Neutrophil (primary cell): ENCODE data around the gene NBEA.

Source experiments
- H3K27ac ChIP-seq: fragments of 200-600 bp; sonication (generic); 2 replicates; pipeline ENCODE4 v1.5.1; 2016; ENCODE audit warnings: mild to moderate bottlenecking, moderate library complexity
- H3K27me3 ChIP-seq: fragments of 200-600 bp; sonication (generic); 2 replicates; pipeline ENCODE4 v1.6.0; 2016; ENCODE audit warnings: mild to moderate bottlenecking
- H3K36me3 ChIP-seq: fragments of 200-600 bp; sonication (generic); 2 replicates; pipeline ENCODE4 v1.5.1; 2017
- H3K4me1 ChIP-seq, 2 experiments: fragments of 200-600 bp in 1 of 2; sonication (generic) in 1 of 2; 1 replicate in 1 of 2; 2 replicates in 1 of 2; pipeline versions ENCODE4 v1.5.1 to v1.6.1; 2013 to 2016; ENCODE audit warnings: low read depth in 1 of 2, low read length in 1 of 2, mild to moderate bottlenecking in 1 of 2, moderate library complexity in 1 of 2; ENCODE audit not compliant: control insufficient read depth in 1 of 2, insufficient read depth in 1 of 2
- H3K4me3 ChIP-seq, 2 experiments: fragments of 200-600 bp in 1 of 2; sonication (generic) in 1 of 2; 1 replicate in 1 of 2; 2 replicates in 1 of 2; pipeline ENCODE4 v1.5.1; 2013 to 2016; ENCODE audit warnings: low read depth in 1 of 2, low read length in 1 of 2, mild to moderate bottlenecking in 1 of 2, moderate library complexity in 1 of 2
- H3K9me3 ChIP-seq: fragments of 200-600 bp; sonication (generic); 2 replicates; pipeline ENCODE4 v1.5.1; 2016
- TF ChIP-seq, protein P1 (sequence below): fragments of 200-600 bp; sonication (generic); IDR thresholded peaks from 2 replicates; pipeline ENCODE4 v1.5.1; 2016; ENCODE audit warnings: antibody characterized with exemption

NBEA gene

DNA sequence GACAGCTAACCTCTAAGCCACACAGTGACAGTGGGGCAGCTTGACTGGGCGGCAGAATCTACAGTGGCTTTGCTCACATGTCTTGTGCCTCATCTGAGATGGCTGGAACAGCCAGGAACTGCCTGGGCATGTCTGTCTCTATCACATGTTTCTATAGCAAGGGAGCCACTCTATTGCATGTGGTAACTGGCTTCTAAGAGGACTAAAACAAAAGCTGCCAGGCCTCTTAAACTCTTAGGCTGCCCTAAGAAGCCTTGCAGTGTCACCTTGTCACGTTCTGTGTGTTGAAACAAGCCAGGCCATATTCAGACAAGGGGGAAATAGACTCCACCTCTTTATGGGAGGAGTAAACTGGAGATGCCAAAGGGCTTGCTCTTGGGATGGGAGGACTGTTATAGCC is 657.3 kb downstream of the NBEA start:
- no peak overlapping the region for H3K4me3 ChIP-seq
- no peak overlapping the region for H3K27ac ChIP-seq
- no peaks in the 10 kb centered on the region for H3K9me3 ChIP-seq
- H3K36me3 ChIP-seq: no peaks in the 10 kb centered on the region
- TF ChIP-seq, protein P1, sequence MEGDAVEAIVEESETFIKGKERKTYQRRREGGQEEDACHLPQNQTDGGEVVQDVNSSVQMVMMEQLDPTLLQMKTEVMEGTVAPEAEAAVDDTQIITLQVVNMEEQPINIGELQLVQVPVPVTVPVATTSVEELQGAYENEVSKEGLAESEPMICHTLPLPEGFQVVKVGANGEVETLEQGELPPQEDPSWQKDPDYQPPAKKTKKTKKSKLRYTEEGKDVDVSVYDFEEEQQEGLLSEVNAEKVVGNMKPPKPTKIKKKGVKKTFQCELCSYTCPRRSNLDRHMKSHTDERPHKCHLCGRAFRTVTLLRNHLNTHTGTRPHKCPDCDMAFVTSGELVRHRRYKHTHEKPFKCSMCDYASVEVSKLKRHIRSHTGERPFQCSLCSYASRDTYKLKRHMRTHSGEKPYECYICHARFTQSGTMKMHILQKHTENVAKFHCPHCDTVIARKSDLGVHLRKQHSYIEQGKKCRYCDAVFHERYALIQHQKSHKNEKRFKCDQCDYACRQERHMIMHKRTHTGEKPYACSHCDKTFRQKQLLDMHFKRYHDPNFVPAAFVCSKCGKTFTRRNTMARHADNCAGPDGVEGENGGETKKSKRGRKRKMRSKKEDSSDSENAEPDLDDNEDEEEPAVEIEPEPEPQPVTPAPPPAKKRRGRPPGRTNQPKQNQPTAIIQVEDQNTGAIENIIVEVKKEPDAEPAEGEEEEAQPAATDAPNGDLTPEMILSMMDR: no peak
- no peaks in the 10 kb centered on the region for H3K27me3 ChIP-seq
- H3K4me1 ChIP-seq: no peaks in the 10 kb centered on the region

DNA sequence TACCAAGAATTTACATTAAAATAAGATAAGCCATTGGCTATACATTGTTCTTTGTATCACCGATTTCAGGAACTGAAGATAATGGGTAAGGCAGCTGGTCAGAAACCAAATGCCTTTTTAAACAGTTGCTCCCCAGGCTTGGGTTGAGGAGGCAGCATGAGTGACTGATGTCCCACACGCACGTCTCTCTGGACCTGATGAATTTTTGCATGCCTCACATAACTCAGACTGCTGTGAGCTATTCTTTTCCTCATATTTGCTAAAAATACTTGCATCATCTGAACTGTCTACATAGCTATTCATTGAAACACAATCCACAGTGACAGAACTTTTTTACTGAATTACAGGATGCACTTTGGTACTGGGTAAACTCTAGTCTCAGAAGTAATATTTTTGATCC is 658.1 kb downstream of the NBEA start:
- no peak overlapping the region for H3K4me3 ChIP-seq
- no peaks in the 10 kb centered on the region for H3K4me1 ChIP-seq
- H3K27ac ChIP-seq: no peak overlapping the region
- no peaks in the 10 kb centered on the region for H3K36me3 ChIP-seq
- H3K27me3 ChIP-seq: no peaks in the 10 kb centered on the region
- TF ChIP-seq, protein P1: no peak
- H3K9me3 ChIP-seq: no peaks in the 10 kb centered on the region

DNA sequence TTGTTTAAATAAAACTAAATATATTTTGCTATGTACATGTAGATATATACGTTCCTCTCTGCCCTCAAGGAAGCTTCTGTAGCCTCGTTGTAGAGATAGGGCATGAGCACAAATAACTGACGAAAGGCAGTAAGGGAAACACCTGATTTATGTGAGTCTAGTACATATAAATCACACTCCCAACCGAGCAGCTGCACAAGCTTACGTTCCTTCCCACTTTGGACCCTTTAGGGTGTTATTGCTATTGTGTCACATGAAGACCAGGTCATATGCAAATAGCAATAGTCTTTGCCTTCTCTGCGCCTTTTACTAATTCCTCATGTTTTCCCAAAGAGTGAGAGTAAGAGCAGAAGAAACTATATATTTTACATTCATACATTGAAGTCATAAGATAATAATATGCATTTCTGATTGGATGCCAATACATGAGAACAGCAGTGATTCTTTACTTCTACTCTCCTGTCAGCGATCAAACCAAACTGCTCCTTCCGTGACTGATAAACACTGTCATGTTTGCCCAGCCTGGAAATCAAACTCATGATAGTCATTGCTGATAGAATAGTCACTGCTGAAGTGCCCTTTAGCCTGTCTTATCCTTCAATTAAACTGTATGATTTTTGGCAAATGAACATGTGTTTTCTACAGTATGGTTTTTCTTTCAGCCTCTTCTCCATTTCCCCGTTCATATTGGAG is 661.7 kb downstream of the NBEA start:
- no peaks in the 10 kb centered on the region for H3K4me1 ChIP-seq

DNA sequence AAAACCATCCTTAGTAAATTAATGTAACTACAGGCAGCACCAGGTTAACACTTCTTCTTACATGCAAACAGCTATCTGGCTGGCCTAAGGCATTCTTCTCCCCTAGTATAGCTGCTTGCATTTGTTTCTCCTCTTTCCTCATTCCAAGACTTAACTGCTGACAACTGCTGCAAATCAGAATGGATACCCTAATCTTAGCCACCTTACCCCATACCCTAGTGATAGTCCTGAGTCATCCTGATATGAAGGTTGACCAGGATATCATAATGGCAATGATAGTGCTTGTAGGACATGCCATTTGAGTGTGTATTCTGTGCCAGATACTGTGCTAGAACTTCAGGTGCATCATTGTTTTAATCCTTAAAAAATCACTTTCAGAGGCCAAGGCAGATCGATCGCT is 672.6 kb downstream of the NBEA start:
- Histone ChIP-seq H3K27ac (no peak overlapping the region), H3K36me3 (no peaks in the 10 kb centered on the region), H3K27me3 (no peaks in the 10 kb centered on the region), H3K4me3 (no peak overlapping the region), H3K4me1 (no peaks in the 10 kb centered on the region), H3K9me3 (no peaks in the 10 kb centered on the region)
- TF ChIP-seq, protein P1: no peak

More for the DNA sequence above, 661.7 kb downstream of the NBEA start:
- TF ChIP-seq, protein P1: no peak
- no peaks in the 10 kb centered on the region for H3K9me3 ChIP-seq
- H3K27me3 ChIP-seq: no peaks in the 10 kb centered on the region
- H3K4me3 ChIP-seq: no peak overlapping the region
- no peak overlapping the region for H3K27ac ChIP-seq
- H3K36me3 ChIP-seq: no peaks in the 10 kb centered on the region

DNA sequence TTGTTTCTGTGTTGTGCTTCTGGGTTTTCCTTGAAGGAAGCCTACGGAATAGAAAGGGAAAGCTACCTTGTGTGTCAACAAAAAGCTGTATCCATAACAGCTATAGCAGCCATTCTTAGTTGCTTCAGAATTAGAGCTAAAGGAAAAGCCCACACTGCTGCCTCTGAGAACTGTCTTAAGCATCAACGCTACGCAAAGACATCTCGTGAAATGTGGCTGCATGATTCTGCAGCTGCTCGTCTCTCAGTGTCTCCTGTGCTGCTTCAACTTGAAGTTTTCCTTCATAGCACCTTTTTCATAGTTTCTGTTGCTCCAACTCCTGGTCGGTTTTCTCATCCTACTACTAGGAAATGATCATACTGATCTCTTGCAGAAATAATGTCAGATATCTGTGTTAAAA is 675.4 kb downstream of the NBEA start:
- Histone ChIP-seq H3K27ac (no peak overlapping the region), H3K4me3 (no peak overlapping the region), H3K4me1 (no peaks in the 10 kb centered on the region), H3K27me3 (no peaks in the 10 kb centered on the region), H3K36me3 (no peaks in the 10 kb centered on the region), H3K9me3 (no peaks in the 10 kb centered on the region)
- TF ChIP-seq, protein P1: no peak
